ENCODE data around the gene RELL2. TPM values are rescaled to one million over a fixed set of nuclear protein-coding genes. Genes with fewer than 3 reads are reported as not detected.

The RELL2 gene
- polyA plus RNA-seq, 1 of the 3 experiments (the other 2 are of a cell fraction), result 15.6 TPM

DNA sequence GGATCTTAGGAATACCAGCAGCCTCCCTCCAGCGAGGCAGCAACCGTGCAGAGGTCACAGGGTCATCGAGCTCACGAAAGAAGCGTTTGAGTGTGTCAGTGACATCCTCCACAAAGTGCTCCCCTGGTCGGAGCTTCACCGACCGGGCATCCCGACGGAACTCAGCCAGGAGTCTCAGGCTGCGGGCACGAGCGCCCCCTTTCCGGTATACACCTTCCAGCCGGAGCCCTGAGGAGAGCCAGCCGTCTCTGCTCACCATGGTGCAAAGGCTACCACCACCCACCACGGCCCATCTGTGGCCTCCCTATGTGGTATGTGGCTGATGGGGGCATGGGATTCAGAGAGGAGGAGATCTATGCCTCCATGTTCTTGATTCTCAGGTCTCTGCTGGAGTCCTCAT lies 25.2 kb downstream of the RELL2 start:
- no peak overlapping the region for H2AFZ ChIP-seq (ENCODE audit: low read depth)
- H3F3A ChIP-seq (replicated peaks; ENCODE audit: insufficient read depth), result peaks cover 6% of the 10 kb centered on the region
- peaks cover 32 to 37% of the 10 kb centered on the region in 2 experiments for H3K36me3 ChIP-seq (replicated peaks in 1 of 2; ENCODE audit: control insufficient read depth in 1 of 2, insufficient read depth in 2 of 2, low read length in 1 of 2)
- no peak overlapping the region for H3K9ac ChIP-seq
- no peaks in the 10 kb centered on the region for H3K27me3 ChIP-seq (ENCODE audit: insufficient read depth)
- POLR2A ChIA-PET, result no interaction called here
- no peaks in the 10 kb centered on the region for H4K20me1 ChIP-seq (ENCODE audit: insufficient read depth)
- no peak overlapping the region for H3K4me3 ChIP-seq (ENCODE audit: low read depth in 2 of 2, low read length in 1 of 2)
- H3K27ac ChIP-seq (ENCODE audit: low read depth in 2 of 2, low read length in 1 of 2), result no peak overlapping the region
- H3K4me1 ChIP-seq (ENCODE audit: control insufficient read depth in 1 of 2, insufficient read depth in 2 of 2, low read depth in 1 of 2, low read length in 1 of 2), result peaks cover 0 to 8% of the 10 kb centered on the region in 2 experiments; a peak in 3 of 4 replicates
- H3K9me2 ChIP-seq, result no peaks in the 10 kb centered on the region
- no peak overlapping the region for H3K4me2 ChIP-seq
- DNase-seq, result no peak
- no peaks in the 10 kb centered on the region for H3K79me2 ChIP-seq (ENCODE audit: insufficient read depth)
- no peaks in the 10 kb centered on the region for H3K9me3 ChIP-seq
- CTCF ChIA-PET, result interaction anchor here (1.2 to 2.3 kb wide), 3 partner anchors 30 to 874 kb away, joined by 3 to 11 read pairs (median 3); no protein-coding TSS in a partner anchor
- WGBS (ENCODE audit: low lambda C conversion rate), result 91% methylated on average over 13 of the region's 17 CpGs
- TF ChIP-seq, protein P1, sequence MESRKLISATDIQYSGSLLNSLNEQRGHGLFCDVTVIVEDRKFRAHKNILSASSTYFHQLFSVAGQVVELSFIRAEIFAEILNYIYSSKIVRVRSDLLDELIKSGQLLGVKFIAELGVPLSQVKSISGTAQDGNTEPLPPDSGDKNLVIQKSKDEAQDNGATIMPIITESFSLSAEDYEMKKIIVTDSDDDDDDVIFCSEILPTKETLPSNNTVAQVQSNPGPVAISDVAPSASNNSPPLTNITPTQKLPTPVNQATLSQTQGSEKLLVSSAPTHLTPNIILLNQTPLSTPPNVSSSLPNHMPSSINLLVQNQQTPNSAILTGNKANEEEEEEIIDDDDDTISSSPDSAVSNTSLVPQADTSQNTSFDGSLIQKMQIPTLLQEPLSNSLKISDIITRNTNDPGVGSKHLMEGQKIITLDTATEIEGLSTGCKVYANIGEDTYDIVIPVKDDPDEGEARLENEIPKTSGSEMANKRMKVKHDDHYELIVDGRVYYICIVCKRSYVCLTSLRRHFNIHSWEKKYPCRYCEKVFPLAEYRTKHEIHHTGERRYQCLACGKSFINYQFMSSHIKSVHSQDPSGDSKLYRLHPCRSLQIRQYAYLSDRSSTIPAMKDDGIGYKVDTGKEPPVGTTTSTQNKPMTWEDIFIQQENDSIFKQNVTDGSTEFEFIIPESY (IDR thresholded peaks at IDR 0.05; ENCODE audit: borderline replicate concordance, low read depth), result no peak

DNA sequence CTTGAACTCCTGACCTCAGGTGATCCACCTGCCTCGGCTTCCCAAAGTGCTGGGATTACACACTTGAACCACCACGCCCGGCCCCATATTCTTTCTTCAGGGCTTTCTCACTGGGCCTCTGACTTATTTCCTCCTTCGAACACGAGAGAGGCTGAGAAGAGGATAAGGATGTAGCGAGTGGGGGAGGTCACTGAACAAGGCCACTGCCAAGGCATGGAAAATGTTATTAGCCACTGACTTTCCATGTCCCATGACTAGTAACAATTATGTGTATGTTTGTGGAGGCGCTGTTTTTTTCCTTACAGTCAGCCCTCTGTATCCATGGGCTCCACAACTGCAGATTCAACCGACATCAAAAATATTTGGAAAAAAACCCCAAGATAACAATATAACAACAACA lies 26.7 kb downstream of the RELL2 start:
- H3K4me1 ChIP-seq (ENCODE audit: control insufficient read depth in 1 of 2, insufficient read depth in 2 of 2, low read depth in 1 of 2, low read length in 1 of 2), result no peaks in the 10 kb centered on the region; a peak in 1 of 4 replicates
- no peak for DNase-seq
- TF ChIP-seq NRF1 (IDR thresholded peaks at IDR 0.05; ENCODE audit: low read depth, low read length) (no peak), MXI1 (IDR thresholded peaks at IDR 0.05; ENCODE audit: low read depth, low read length) (no peak), NFIC (IDR thresholded peaks at IDR 0.05; ENCODE audit: borderline replicate concordance) (no peak), CHD2 (IDR thresholded peaks at IDR 0.05; ENCODE audit: low read length, partially characterized antibody) (no peak), FOXJ3 (CRISPR knock-in tag; IDR thresholded peaks at IDR 0.05) (no peak), RCOR1 (IDR thresholded peaks at IDR 0.05; ENCODE audit: low read length) (no peak), YY1 (IDR thresholded peaks at IDR 0.05; ENCODE audit: low read depth) (no peak), RFX5 (IDR thresholded peaks at IDR 0.05; ENCODE audit: low read length) (no peak)
- TF ChIP-seq, protein P2, sequence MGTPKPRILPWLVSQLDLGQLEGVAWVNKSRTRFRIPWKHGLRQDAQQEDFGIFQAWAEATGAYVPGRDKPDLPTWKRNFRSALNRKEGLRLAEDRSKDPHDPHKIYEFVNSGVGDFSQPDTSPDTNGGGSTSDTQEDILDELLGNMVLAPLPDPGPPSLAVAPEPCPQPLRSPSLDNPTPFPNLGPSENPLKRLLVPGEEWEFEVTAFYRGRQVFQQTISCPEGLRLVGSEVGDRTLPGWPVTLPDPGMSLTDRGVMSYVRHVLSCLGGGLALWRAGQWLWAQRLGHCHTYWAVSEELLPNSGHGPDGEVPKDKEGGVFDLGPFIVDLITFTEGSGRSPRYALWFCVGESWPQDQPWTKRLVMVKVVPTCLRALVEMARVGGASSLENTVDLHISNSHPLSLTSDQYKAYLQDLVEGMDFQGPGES (IDR thresholded peaks at IDR 0.05; ENCODE audit: low read depth, low read length), result no peak
- TF ChIP-seq, protein P3, sequence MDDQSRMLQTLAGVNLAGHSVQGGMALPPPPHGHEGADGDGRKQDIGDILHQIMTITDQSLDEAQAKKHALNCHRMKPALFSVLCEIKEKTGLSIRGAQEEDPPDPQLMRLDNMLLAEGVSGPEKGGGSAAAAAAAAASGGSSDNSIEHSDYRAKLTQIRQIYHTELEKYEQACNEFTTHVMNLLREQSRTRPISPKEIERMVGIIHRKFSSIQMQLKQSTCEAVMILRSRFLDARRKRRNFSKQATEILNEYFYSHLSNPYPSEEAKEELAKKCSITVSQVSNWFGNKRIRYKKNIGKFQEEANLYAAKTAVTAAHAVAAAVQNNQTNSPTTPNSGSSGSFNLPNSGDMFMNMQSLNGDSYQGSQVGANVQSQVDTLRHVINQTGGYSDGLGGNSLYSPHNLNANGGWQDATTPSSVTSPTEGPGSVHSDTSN (IDR thresholded peaks at IDR 0.05), result no peak
- TF ChIP-seq, protein P4, sequence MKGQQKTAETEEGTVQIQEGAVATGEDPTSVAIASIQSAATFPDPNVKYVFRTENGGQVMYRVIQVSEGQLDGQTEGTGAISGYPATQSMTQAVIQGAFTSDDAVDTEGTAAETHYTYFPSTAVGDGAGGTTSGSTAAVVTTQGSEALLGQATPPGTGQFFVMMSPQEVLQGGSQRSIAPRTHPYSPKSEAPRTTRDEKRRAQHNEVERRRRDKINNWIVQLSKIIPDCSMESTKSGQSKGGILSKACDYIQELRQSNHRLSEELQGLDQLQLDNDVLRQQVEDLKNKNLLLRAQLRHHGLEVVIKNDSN (IDR thresholded peaks at IDR 0.05; ENCODE audit: borderline replicate concordance, low read depth), result no peak
- TF ChIP-seq, protein P1 (IDR thresholded peaks at IDR 0.05; ENCODE audit: borderline replicate concordance, low read depth), result no peak
- peaks cover 25 to 29% of the 10 kb centered on the region in 2 experiments for H3K36me3 ChIP-seq (replicated peaks in 1 of 2; ENCODE audit: control insufficient read depth in 1 of 2, insufficient read depth in 2 of 2, low read length in 1 of 2)
- no peak overlapping the region for H3K9ac ChIP-seq
- no peak overlapping the region for H3K27ac ChIP-seq (ENCODE audit: low read depth in 2 of 2, low read length in 1 of 2)
- 97% methylated on average over 8 of the region's 8 CpGs for WGBS (ENCODE audit: low lambda C conversion rate)
- H3K79me2 ChIP-seq (ENCODE audit: insufficient read depth), result no peaks in the 10 kb centered on the region
- POLR2A ChIA-PET, result interaction anchor here (0.5 kb wide), 1 partner anchor 12 kb away, joined by 3 read pairs; no protein-coding TSS in a partner anchor
- H3K4me3 ChIP-seq (ENCODE audit: low read depth in 2 of 2, low read length in 1 of 2), result no peak overlapping the region
- H3K27me3 ChIP-seq (ENCODE audit: insufficient read depth), result no peaks in the 10 kb centered on the region
- peaks cover 6% of the 10 kb centered on the region for H3F3A ChIP-seq (replicated peaks; ENCODE audit: insufficient read depth)
- CTCF ChIA-PET, result interaction anchor here (0.6 to 3.4 kb wide), 6 partner anchors 11 to 873 kb away, joined by 3 to 36 read pairs (median 3); partner anchors contain the start of gene FCHSD1
- H3K9me2 ChIP-seq, result no peaks in the 10 kb centered on the region
- H2AFZ ChIP-seq (ENCODE audit: low read depth), result no peak overlapping the region
- H3K9me3 ChIP-seq, result no peaks in the 10 kb centered on the region
- no peak overlapping the region for H3K4me2 ChIP-seq
- no peaks in the 10 kb centered on the region for H4K20me1 ChIP-seq (ENCODE audit: insufficient read depth)

Measured in SK-N-SH (cell line).